SK-N-SH (cell line): ENCODE data around the gene LRGUK.

ENCODE experiments used
- CTCF ChIP-seq: fragments of 200-600 bp; sonication (generic); IDR thresholded peaks from 2 replicates; pipeline ENCODE4 v1.6.1; 2017; ENCODE audit warnings: antibody characterized with exemption, mild to moderate bottlenecking, moderate library complexity
- EP300 ChIP-seq, 2 experiments: IDR thresholded peaks; 2 replicates each; pipeline versions ENCODE4 v1.4.0 to v1.6.1; 2012; ENCODE audit warnings: borderline replicate concordance in 1 of 2, low read depth in 1 of 2, low read length in 1 of 2
- FOXJ3 ChIP-seq: sonication (generic); formaldehyde crosslinking; IDR thresholded peaks from 2 replicates; pipeline ENCODE4 v1.5.1; 2020; ENCODE audit warnings: mild to moderate bottlenecking, missing genetic modification reagents
- POLR2AphosphoS5 ChIP-seq: IDR thresholded peaks from 2 replicates; pipeline ENCODE4 v1.6.1; 2012; ENCODE audit warnings: low read depth, low read length
- RAD21 ChIP-seq: IDR thresholded peaks from 2 replicates; pipeline ENCODE4 v1.6.1; 2012; ENCODE audit warnings: mild to moderate bottlenecking, low read length
- SIN3A ChIP-seq: IDR thresholded peaks from 2 replicates; pipeline ENCODE4 v1.6.1; 2012; ENCODE audit warnings: low read depth, mild to moderate bottlenecking, low read length, moderate library complexity, borderline replicate concordance
- SMC3 ChIP-seq: IDR thresholded peaks from 2 replicates; pipeline ENCODE4 v1.6.1; 2012; ENCODE audit warnings: low read depth, low read length, improper control_type of control experiment
- USF2 ChIP-seq: fragments of 150-350 bp; IDR thresholded peaks from 2 replicates; pipeline ENCODE4 v1.6.1; 2017; ENCODE audit warnings: antibody characterized with exemption, low read length, low read depth, borderline replicate concordance

GRCh38 chr7:134279898-134280297 is 152.8 kb downstream of the LRGUK start:
- no peak for TF ChIP-seq SMC3
- no peak for TF ChIP-seq SIN3A
- TF ChIP-seq POLR2AphosphoS5: no peak
- TF ChIP-seq USF2: no peak
- no peak for TF ChIP-seq EP300 (IDR thresholded peaks at IDR 0.05; ENCODE audit: borderline replicate concordance in 1 of 2, low read depth in 1 of 2, low read length in 1 of 2)
- TF ChIP-seq FOXJ3 (CRISPR knock-in tag): no peak
- no peak for TF ChIP-seq CTCF
- no peak for TF ChIP-seq RAD21
